ENCODE data around the gene ALK.

DNA sequence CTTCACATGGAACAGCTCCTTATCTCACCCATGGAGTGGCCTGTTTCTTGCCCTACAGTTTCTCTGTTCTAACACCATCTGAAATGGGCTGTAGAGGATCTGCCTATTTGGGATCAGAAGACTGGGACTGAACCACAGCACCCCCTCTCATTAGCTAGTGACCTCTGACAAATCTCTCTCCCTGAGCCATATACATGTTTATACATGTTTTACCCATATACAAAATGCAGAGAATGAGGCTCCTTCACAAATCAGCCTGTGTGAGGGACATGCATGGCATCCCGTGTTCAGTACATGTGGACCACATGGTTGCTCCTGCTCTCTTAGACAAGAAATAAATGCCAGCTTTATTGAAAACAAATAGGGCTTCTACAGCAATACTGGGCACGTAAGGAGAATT is 282.7 kb downstream of the ALK start:
- TF ChIP-seq, protein P1, sequence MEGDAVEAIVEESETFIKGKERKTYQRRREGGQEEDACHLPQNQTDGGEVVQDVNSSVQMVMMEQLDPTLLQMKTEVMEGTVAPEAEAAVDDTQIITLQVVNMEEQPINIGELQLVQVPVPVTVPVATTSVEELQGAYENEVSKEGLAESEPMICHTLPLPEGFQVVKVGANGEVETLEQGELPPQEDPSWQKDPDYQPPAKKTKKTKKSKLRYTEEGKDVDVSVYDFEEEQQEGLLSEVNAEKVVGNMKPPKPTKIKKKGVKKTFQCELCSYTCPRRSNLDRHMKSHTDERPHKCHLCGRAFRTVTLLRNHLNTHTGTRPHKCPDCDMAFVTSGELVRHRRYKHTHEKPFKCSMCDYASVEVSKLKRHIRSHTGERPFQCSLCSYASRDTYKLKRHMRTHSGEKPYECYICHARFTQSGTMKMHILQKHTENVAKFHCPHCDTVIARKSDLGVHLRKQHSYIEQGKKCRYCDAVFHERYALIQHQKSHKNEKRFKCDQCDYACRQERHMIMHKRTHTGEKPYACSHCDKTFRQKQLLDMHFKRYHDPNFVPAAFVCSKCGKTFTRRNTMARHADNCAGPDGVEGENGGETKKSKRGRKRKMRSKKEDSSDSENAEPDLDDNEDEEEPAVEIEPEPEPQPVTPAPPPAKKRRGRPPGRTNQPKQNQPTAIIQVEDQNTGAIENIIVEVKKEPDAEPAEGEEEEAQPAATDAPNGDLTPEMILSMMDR (IDR thresholded peaks at IDR 0.05) = no peak
- no peak for TF ChIP-seq POLR2A (IDR thresholded peaks at IDR 0.05)
